Keratinocyte (primary cell): Measurements from ENCODE around the gene BEX4.

Source experiments
- CTCF ChIP-seq, 3 experiments: IDR thresholded peaks in 1 of 3; conservative IDR thresholded peaks in 1 of 3; optimal IDR thresholded peaks in 1 of 3; 2 replicates in 2 of 3; 3 replicates in 1 of 3; pipeline versions ENCODE3 to v1.5.1; 2011; ENCODE audit warnings: low read length in 3 of 3, mild to moderate bottlenecking in 3 of 3, moderate library complexity in 2 of 3, control low read depth in 1 of 3, inconsistent platforms in 1 of 3; ENCODE audit not compliant: insufficient read depth in 2 of 3; ENCODE audit errors: extremely low read depth in 1 of 3
- EZH2 ChIP-seq: IDR thresholded peaks from one replicate; pipeline ENCODE4 v1.6.1; 2012; ENCODE audit warnings: inconsistent platforms, mild to moderate bottlenecking, low read length, moderate library complexity

- TF ChIP-seq CTCF (optimal IDR thresholded peaks at IDR 0.05 in 1 of 3, IDR thresholded peaks at IDR 0.05 in 1 of 3, conservative IDR thresholded peaks at IDR 0.05 in 1 of 3; ENCODE audit: extremely low read depth in 1 of 3, insufficient read depth in 2 of 3, low read length in 3 of 3) (no peak), EZH2 (no peak)
These were observed 37.4 kb upstream of the BEX4 start for GRCh38 chrX:103177556-103177955.
